ENCODE data around the gene EEFSEC.

DNA sequence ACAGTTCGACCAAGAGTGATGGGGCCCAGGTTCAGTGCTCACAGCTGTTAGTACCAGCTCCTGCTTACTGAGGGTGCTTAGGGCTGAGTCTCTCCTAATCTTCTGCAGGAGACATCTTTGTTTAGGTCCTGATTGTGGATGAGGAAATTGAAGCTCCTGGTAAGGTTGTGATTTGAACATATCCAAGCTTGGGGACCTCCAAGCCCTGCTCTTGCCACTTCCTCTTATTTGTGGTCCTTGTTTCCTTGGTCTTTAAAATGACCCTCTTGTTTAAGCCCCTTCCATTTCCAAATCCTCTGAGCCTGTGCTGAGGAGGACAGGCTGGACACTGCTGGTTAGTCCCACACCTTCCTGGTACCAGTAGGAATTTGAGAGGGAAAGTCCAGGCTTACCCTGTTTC lies 87.0 kb downstream of the EEFSEC start:
- no peak for TF ChIP-seq POLR2A (IDR thresholded peaks at IDR 0.05)
- no peak for TF ChIP-seq CTCF (IDR thresholded peaks at IDR 0.05)

Measured in esophagus squamous epithelium (tissue), 4 donors.